Ectodermal cell (in vitro differentiated cells): ENCODE measurements around the gene ANO9. TPM values are rescaled to one million over a fixed set of nuclear protein-coding genes. Genes with fewer than 3 reads are reported as not detected.

ENCODE experiments used
- H3K27ac ChIP-seq: 2 replicates; pipeline ENCODE4 v1.7.0; 2013; ENCODE audit warnings: mild to moderate bottlenecking, low read depth, low read length; ENCODE audit not compliant: insufficient read depth, poor library complexity, severe bottlenecking
- H3K27me3 ChIP-seq: 2 replicates; pipeline ENCODE4 v1.7.0; 2013; ENCODE audit warnings: mild to moderate bottlenecking, low read length; ENCODE audit not compliant: insufficient read depth, control insufficient read depth, poor library complexity, severe bottlenecking
- H3K36me3 ChIP-seq: one replicate; pipeline ENCODE4 v1.7.0; 2013; ENCODE audit warnings: low read length; ENCODE audit not compliant: control insufficient read depth, insufficient read depth
- H3K4me1 ChIP-seq: one replicate; pipeline ENCODE4 v1.7.0; 2013; ENCODE audit warnings: low read length; ENCODE audit not compliant: control insufficient read depth, insufficient read depth
- H3K4me3 ChIP-seq: 2 replicates; pipeline ENCODE4 v1.7.0; 2013; ENCODE audit warnings: low read depth, low read length, control low read depth; ENCODE audit not compliant: insufficient read depth
- H3K9me3 ChIP-seq: 2 replicates; pipeline ENCODE4 v1.7.0; 2013; ENCODE audit warnings: mild to moderate bottlenecking, low read length, moderate library complexity; ENCODE audit not compliant: control insufficient read depth
- WGBS, 2 experiments: methylation state at CpG; one replicate each; pipeline ENCODE4 v1.1.7; 2013; ENCODE audit warnings: missing lambda C conversion rate in 2 of 2; 5-methylcytosine and 5-hydroxymethylcytosine counted together
- polyA plus RNA-seq, 4 experiments: library from polyadenylated mRNA; stranded (reverse); fragments of 50-300 nt; gene quantifications; one replicate each; pipeline ENCODE4 v1.2.3, GENCODE V29; 2013

ANO9 gene
- polyA plus RNA-seq (2013, experiment 1 of 4) = 4.3 TPM
- polyA plus RNA-seq (2013, experiment 2 of 4) = 4.3 TPM
- polyA plus RNA-seq (2013, experiment 3 of 4) = 2.7 TPM
- 3.6 TPM for polyA plus RNA-seq (2013, experiment 4 of 4)

DNA sequence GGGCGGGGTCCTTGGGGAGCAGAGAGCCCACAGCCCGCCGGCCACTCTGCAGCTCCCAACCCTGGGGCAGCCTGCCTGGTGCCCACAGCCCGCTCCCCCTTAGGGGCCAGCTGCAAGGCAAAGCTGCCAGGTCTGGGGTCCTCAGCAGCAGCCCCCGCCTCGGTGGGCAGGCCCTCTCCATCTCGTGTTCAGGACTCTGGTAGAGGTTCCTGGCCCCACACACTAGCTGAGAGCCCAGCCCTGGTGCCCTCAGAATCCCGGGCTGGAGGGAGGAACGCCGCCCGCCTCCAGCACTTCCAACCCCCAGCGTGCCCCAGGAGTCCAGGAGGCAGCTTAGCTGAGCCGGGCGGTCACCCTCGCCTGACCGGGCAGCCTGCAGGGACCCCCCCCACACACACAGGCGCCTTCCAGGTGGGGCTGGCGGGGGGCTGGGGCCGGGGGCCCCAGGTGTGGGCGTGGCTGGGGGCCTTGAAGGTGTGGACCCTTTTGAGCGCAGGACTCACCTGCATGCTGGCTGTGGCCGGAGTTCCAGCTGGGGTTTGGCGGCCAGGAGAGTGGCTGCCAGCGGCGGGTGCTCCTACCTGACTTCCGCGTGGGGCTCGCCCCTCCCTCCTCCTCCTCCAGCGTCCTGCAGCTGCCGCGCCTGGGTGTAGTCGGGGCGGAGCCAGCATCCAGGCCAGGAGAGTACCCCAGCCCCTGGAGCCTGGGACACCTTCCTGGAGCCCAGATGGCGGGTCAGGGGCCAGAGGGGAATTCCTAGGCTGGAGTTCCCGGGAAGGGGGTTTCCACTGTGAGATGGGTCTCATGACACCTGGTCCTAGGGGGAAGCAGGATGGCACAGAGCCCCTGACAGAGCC lies at the start of gene ANO9:
Gene ANO9 (minus strand): TSS at position 594 of the 857 bp plus-strand sequence. CDS start 85 bp downstream, at position 509.
- Histone ChIP-seq H3K27ac (no peak within 1 kb of the TSS), H3K4me3 (peak within 1 kb of the TSS; percentile 23), H3K4me1 (peaks cover 7% of the 10 kb centered on the region), H3K27me3 (no peaks in the 10 kb centered on the region), H3K36me3 (no peaks in the 10 kb centered on the region), H3K9me3 (no peaks in the 10 kb centered on the region)
- 46 to 50% methylated on average over 35 of the region's 35 CpGs for WGBS, 2 experiments

- H3K36me3 ChIP-seq = peaks cover 6% of the 10 kb centered on the region
- WGBS, 2 experiments = 94 to 95% methylated on average over 7 of the region's 7 CpGs
- H3K27ac ChIP-seq = no peak overlapping the region
- no peaks in the 10 kb centered on the region for H3K4me1 ChIP-seq
- H3K27me3 ChIP-seq = no peaks in the 10 kb centered on the region
- no peak overlapping the region for H3K4me3 ChIP-seq
- no peaks in the 10 kb centered on the region for H3K9me3 ChIP-seq
These were observed 49.5 kb upstream of the ANO9 start for GRCh38 chr11:491358-491757.

DNA sequence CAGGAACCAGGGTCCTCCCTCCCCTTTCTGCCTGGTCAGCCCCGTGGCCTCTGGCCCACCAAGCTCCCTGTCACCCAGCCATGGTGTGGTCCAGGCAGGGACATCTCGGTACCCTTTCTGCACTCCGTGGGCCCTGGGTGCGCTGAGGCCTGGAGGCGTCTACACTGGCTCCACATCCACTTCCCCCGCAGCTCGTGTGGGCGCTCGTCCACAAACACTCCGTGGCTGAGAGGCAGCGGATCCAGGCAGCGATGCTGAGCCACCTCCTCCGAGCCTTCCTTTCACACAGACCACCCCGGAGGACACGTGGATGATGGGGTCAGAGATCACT lies 49.1 kb upstream of the ANO9 start:
- Histone ChIP-seq H3K27me3 (no peaks in the 10 kb centered on the region), H3K36me3 (peaks cover 6% of the 10 kb centered on the region), H3K9me3 (no peaks in the 10 kb centered on the region), H3K27ac (no peak overlapping the region), H3K4me1 (no peaks in the 10 kb centered on the region), H3K4me3 (no peak overlapping the region)
- 96% methylated on average over 15 of the region's 15 CpGs for WGBS, 2 experiments

- Histone ChIP-seq H3K9me3 (no peaks in the 10 kb centered on the region), H3K27ac (no peak overlapping the region), H3K4me1 (no peaks in the 10 kb centered on the region), H3K4me3 (no peak overlapping the region), H3K27me3 (no peaks in the 10 kb centered on the region), H3K36me3 (peaks cover 6% of the 10 kb centered on the region)
- WGBS, 2 experiments = 93 to 94% methylated on average over 38 of the region's 38 CpGs
These were observed 48.5 kb upstream of the ANO9 start for GRCh38 chr11:490186-490929.

GRCh38 chr11:489610-490185 lies 47.9 kb upstream of the ANO9 start:
- no peak overlapping the region for H3K27ac ChIP-seq
- H3K4me3 ChIP-seq = no peak overlapping the region
- H3K27me3 ChIP-seq = no peaks in the 10 kb centered on the region
- H3K4me1 ChIP-seq = no peaks in the 10 kb centered on the region
- 95% methylated on average over 37 of the region's 37 CpGs for WGBS, 2 experiments
- peaks cover 6% of the 10 kb centered on the region for H3K36me3 ChIP-seq
- H3K9me3 ChIP-seq = no peaks in the 10 kb centered on the region

- 94 to 96% methylated on average over 19 of the region's 19 CpGs for WGBS, 2 experiments
- Histone ChIP-seq H3K27ac (no peak overlapping the region), H3K27me3 (no peaks in the 10 kb centered on the region), H3K4me3 (no peak overlapping the region), H3K4me1 (no peaks in the 10 kb centered on the region), H3K9me3 (no peaks in the 10 kb centered on the region), H3K36me3 (peaks cover 6% of the 10 kb centered on the region)
These were observed 47.2 kb upstream of the ANO9 start for GRCh38 chr11:488992-489391.

DNA sequence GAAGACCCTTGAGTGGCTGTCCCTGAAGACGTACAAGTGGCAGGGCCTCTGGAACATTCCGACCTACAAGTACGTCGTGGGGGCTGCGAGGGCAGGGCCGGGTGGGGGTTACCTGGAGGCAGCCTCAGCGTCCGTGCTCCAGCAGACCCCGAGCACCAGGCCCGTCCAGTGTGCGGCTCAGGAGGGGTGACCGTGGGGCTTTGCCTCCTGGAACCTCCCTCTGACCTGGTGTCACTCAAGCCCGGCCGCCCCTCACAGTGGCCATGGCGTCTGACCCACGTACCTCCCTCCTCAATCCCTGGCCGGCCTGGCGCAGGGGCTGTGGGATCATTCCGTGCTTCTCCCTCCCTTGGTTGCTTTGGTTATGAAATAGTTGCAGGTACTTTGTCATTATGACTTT lies 46.8 kb upstream of the ANO9 start:
- H3K4me3 ChIP-seq = no peak overlapping the region
- H3K36me3 ChIP-seq = peaks cover 6% of the 10 kb centered on the region
- no peak overlapping the region for H3K27ac ChIP-seq
- 92 to 94% methylated on average over 19 of the region's 19 CpGs for WGBS, 2 experiments
- no peaks in the 10 kb centered on the region for H3K27me3 ChIP-seq
- H3K4me1 ChIP-seq = no peaks in the 10 kb centered on the region
- H3K9me3 ChIP-seq = no peaks in the 10 kb centered on the region

DNA sequence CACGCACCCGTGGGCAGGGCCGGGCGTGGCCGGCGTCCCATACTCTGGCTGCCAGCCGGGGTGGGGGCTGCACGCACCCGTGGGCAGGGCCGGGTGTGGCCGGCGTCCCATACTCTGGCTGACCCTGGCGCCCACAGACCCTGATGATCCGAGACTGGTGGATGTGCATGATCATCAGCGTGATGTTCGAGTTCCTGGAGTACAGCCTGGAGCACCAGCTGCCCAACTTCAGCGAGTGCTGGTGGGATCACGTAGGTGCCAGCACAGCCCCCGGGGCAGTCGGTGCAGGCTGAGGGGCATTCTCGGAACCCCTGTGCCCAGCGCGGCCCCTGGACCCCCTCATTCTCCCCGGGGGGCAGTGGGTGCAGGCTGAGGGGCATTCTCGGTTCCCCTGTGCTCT lies 46.3 kb upstream of the ANO9 start:
- Histone ChIP-seq H3K27me3 (no peaks in the 10 kb centered on the region), H3K27ac (no peak overlapping the region)

GRCh38 chr11:487571-488021 lies 45.8 kb upstream of the ANO9 start:
- Histone ChIP-seq H3K27me3 (no peaks in the 10 kb centered on the region), H3K36me3 (peaks cover 6% of the 10 kb centered on the region), H3K9me3 (no peaks in the 10 kb centered on the region), H3K4me3 (no peak overlapping the region), H3K4me1 (no peaks in the 10 kb centered on the region), H3K27ac (no peak overlapping the region)
- 93 to 95% methylated on average over 22 of the region's 22 CpGs for WGBS, 2 experiments

More for the DNA sequence above, 46.3 kb upstream of the ANO9 start:
- H3K4me3 ChIP-seq = no peak overlapping the region
- H3K4me1 ChIP-seq = no peaks in the 10 kb centered on the region
- H3K9me3 ChIP-seq = no peaks in the 10 kb centered on the region
- whole genome bisulfite sequencing, 2 experiments = 90 to 93% methylated on average over 25 of the region's 25 CpGs
- peaks cover 6% of the 10 kb centered on the region for H3K36me3 ChIP-seq

DNA sequence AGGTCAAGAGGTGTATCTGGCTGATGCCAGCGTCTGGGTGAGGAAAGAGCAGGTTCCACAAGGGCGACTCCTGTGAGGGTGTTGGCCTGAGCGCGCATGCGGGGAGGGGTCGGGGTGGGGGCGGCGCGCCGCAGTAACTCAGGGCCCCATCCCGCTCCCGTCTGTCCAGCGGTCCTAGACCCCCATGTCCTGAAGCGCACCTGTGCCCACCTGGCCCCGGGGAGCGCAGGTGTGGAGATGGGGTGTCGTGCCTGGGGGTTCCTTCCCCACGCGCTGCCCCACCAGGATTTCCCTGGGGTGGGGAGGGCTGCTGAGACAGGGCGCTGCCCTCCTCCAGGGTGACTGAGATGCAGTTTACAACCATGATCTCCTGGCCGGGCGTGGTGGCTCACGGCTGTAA lies 44.4 kb upstream of the ANO9 start:
- Histone ChIP-seq H3K36me3 (peaks cover 6% of the 10 kb centered on the region), H3K4me1 (no peaks in the 10 kb centered on the region), H3K27me3 (no peaks in the 10 kb centered on the region), H3K27ac (no peak overlapping the region), H3K4me3 (no peak overlapping the region), H3K9me3 (no peaks in the 10 kb centered on the region)
- WGBS, 2 experiments = 96% methylated on average over 23 of the region's 23 CpGs
